ENCODE results near the gene KCMF1. TPM values are rescaled to one million over a fixed set of nuclear protein-coding genes. Genes with fewer than 3 reads are reported as not detected.

KCMF1 gene
- total and polyA plus RNA-seq, 9 of the 15 experiments (the other 6 are each of a cell fraction or from before 2014, with no cell fraction given), result 6.8 to 88.2 (median 46.5) TPM

DNA sequence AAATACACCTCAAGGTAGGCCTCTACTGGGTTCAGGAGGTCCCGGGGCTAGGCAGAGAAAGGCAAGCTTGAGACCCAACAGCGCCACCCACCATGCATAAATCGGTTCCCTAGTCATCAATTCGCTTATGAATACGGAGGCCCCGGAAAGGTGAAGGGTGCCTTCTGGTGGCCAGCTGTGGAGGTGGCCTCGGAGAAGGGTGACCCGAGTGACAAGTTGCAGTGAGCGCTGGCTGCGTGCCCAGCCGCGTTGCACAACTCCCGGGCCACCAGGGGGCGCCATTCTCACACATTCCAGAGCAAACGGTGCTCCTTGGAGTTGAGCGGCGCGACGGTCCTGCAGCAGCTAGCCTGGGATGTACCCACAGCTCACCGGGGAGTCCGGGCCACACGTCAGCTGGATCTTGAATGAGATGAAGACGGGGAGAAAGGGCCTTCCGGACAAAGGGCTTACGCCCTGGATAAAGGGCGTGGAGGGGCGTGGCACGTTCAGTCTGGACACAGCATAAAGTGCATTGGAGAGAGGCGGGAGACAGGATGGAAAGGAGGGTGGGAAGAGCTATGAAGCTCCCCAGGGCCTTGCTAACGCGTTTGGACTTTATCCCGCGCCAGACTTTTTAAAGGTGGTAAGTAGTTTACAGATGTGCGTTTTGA, 45.1 kb upstream of the KCMF1 start (continued):
- TF ChIP-seq ZEB2 (IDR thresholded peaks at IDR 0.05) (0 out of 2 replicates have a peak, but pooled peaks have one; percentile 52), MTA3 (IDR thresholded peaks at IDR 0.05; ENCODE audit: borderline replicate concordance) (peak; percentile 76; the same call in 1 of the 2 replicates), NRF1 (conservative IDR thresholded peaks at IDR 0.05 in 1 of 2, IDR thresholded peaks at IDR 0.05 in 1 of 2) (peak; percentile 28 to 39; a peak in 2 of 4 replicates), ZC3H11A (IDR thresholded peaks at IDR 0.05; ENCODE audit: low read depth, low read length) (peak; percentile 90), TRIM24 (IDR thresholded peaks at IDR 0.05) (peak in 1 of 2 experiments; percentile 30; a peak in 1 of 4 replicates), KDM1A (IDR thresholded peaks at IDR 0.05) (peak; percentile 61 to 74), SETDB1 (IDR thresholded peaks at IDR 0.05; ENCODE audit: low read length) (no peak), PHF8 (IDR thresholded peaks at IDR 0.05; ENCODE audit: borderline replicate concordance, low read length) (no peak)
- TF ChIP-seq, protein P1, sequence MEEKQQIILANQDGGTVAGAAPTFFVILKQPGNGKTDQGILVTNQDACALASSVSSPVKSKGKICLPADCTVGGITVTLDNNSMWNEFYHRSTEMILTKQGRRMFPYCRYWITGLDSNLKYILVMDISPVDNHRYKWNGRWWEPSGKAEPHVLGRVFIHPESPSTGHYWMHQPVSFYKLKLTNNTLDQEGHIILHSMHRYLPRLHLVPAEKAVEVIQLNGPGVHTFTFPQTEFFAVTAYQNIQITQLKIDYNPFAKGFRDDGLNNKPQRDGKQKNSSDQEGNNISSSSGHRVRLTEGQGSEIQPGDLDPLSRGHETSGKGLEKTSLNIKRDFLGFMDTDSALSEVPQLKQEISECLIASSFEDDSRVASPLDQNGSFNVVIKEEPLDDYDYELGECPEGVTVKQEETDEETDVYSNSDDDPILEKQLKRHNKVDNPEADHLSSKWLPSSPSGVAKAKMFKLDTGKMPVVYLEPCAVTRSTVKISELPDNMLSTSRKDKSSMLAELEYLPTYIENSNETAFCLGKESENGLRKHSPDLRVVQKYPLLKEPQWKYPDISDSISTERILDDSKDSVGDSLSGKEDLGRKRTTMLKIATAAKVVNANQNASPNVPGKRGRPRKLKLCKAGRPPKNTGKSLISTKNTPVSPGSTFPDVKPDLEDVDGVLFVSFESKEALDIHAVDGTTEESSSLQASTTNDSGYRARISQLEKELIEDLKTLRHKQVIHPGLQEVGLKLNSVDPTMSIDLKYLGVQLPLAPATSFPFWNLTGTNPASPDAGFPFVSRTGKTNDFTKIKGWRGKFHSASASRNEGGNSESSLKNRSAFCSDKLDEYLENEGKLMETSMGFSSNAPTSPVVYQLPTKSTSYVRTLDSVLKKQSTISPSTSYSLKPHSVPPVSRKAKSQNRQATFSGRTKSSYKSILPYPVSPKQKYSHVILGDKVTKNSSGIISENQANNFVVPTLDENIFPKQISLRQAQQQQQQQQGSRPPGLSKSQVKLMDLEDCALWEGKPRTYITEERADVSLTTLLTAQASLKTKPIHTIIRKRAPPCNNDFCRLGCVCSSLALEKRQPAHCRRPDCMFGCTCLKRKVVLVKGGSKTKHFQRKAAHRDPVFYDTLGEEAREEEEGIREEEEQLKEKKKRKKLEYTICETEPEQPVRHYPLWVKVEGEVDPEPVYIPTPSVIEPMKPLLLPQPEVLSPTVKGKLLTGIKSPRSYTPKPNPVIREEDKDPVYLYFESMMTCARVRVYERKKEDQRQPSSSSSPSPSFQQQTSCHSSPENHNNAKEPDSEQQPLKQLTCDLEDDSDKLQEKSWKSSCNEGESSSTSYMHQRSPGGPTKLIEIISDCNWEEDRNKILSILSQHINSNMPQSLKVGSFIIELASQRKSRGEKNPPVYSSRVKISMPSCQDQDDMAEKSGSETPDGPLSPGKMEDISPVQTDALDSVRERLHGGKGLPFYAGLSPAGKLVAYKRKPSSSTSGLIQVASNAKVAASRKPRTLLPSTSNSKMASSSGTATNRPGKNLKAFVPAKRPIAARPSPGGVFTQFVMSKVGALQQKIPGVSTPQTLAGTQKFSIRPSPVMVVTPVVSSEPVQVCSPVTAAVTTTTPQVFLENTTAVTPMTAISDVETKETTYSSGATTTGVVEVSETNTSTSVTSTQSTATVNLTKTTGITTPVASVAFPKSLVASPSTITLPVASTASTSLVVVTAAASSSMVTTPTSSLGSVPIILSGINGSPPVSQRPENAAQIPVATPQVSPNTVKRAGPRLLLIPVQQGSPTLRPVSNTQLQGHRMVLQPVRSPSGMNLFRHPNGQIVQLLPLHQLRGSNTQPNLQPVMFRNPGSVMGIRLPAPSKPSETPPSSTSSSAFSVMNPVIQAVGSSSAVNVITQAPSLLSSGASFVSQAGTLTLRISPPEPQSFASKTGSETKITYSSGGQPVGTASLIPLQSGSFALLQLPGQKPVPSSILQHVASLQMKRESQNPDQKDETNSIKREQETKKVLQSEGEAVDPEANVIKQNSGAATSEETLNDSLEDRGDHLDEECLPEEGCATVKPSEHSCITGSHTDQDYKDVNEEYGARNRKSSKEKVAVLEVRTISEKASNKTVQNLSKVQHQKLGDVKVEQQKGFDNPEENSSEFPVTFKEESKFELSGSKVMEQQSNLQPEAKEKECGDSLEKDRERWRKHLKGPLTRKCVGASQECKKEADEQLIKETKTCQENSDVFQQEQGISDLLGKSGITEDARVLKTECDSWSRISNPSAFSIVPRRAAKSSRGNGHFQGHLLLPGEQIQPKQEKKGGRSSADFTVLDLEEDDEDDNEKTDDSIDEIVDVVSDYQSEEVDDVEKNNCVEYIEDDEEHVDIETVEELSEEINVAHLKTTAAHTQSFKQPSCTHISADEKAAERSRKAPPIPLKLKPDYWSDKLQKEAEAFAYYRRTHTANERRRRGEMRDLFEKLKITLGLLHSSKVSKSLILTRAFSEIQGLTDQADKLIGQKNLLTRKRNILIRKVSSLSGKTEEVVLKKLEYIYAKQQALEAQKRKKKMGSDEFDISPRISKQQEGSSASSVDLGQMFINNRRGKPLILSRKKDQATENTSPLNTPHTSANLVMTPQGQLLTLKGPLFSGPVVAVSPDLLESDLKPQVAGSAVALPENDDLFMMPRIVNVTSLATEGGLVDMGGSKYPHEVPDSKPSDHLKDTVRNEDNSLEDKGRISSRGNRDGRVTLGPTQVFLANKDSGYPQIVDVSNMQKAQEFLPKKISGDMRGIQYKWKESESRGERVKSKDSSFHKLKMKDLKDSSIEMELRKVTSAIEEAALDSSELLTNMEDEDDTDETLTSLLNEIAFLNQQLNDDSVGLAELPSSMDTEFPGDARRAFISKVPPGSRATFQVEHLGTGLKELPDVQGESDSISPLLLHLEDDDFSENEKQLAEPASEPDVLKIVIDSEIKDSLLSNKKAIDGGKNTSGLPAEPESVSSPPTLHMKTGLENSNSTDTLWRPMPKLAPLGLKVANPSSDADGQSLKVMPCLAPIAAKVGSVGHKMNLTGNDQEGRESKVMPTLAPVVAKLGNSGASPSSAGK (IDR thresholded peaks at IDR 0.05), result peak; percentile 92
- TF ChIP-seq, protein P2, sequence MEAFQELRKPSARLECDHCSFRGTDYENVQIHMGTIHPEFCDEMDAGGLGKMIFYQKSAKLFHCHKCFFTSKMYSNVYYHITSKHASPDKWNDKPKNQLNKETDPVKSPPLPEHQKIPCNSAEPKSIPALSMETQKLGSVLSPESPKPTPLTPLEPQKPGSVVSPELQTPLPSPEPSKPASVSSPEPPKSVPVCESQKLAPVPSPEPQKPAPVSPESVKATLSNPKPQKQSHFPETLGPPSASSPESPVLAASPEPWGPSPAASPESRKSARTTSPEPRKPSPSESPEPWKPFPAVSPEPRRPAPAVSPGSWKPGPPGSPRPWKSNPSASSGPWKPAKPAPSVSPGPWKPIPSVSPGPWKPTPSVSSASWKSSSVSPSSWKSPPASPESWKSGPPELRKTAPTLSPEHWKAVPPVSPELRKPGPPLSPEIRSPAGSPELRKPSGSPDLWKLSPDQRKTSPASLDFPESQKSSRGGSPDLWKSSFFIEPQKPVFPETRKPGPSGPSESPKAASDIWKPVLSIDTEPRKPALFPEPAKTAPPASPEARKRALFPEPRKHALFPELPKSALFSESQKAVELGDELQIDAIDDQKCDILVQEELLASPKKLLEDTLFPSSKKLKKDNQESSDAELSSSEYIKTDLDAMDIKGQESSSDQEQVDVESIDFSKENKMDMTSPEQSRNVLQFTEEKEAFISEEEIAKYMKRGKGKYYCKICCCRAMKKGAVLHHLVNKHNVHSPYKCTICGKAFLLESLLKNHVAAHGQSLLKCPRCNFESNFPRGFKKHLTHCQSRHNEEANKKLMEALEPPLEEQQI (IDR thresholded peaks at IDR 0.05), result peak; percentile 81; the same call in 1 of the 2 replicates
- TF ChIP-seq, protein P3, sequence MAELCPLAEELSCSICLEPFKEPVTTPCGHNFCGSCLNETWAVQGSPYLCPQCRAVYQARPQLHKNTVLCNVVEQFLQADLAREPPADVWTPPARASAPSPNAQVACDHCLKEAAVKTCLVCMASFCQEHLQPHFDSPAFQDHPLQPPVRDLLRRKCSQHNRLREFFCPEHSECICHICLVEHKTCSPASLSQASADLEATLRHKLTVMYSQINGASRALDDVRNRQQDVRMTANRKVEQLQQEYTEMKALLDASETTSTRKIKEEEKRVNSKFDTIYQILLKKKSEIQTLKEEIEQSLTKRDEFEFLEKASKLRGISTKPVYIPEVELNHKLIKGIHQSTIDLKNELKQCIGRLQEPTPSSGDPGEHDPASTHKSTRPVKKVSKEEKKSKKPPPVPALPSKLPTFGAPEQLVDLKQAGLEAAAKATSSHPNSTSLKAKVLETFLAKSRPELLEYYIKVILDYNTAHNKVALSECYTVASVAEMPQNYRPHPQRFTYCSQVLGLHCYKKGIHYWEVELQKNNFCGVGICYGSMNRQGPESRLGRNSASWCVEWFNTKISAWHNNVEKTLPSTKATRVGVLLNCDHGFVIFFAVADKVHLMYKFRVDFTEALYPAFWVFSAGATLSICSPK (IDR thresholded peaks at IDR 0.05; ENCODE audit: borderline replicate concordance), result no peak
- TF ChIP-seq, protein P4, sequence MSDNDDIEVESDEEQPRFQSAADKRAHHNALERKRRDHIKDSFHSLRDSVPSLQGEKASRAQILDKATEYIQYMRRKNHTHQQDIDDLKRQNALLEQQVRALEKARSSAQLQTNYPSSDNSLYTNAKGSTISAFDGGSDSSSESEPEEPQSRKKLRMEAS (CRISPR knock-in tag; IDR thresholded peaks at IDR 0.05), result peak; percentile 78

Data from K562 (cell line).